NCI-H2196 treated with DMSO at 0.1 percent for 48 hours (cell line): ENCODE measurements around the gene ENTPD8.
"Not testable (repeated sequence)": the region's sequence is repeated elsewhere in the genome, so short reads cannot be mapped to it uniquely, and the experiment has no call there.

Experiments
- DNase-seq: peaks from one replicate; lab custom pipeline; 2025; ENCODE audit not compliant: unreplicated experiment; lab: John Stamatoyannopoulos, UW

ENTPD8 gene

DNA sequence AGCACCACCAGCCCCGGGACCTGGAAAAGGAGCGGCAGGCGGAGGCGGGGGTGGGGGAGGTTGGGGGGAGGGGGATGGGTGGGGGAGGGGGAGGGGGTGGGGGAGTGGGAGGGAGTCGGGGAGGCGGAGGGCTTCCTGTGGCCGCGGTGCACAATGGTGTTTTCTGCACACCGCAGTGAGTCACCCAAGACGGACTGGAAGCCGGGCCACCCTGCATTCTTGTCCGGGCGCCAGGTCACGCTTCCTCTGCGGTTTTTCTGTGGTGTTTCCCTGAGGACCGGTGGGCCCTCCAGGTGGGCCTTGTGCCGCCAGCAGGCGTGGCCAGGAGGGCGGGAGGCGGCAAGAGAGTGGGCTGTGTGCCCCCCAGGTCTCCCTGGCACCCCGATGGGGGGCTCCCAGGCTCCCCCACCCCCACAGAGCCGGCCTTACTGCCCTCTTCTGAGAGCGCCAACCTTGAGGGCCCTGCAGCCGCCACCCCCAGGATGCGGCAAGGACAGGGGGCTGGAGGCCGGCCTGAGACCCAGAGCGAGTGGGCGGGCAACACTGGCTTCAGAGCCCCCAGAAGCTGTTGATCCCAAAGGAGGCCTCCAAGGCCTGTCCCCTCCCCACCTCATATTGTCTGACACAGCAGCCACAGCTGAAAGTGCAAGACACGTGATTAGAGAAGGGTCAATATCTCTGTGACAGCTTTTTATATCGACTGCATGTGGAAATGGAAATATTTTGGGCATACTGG lies 29.3 kb downstream of the ENTPD8 start:
- no peak for DNase-seq

DNA sequence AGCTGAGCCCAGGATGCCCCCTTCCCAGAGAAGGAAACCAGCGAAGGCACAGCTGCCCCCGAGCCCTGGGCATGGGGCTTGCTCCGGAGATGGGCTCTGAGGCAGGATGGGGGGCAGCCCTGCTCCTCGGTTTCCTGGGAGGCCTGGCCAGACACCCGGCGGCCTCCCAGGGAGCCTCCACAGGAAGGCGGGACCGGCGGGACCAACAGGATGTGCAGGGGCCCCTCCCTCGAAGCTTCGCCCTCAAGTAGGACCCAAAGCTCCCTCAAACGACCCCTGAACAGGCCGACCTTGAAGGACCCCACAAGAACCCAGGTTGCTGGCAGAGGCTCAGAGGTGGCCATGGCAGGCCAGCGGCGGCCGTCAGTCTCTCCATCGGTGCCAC lies 29.9 kb downstream of the ENTPD8 start:
- no peak for DNase-seq

DNA sequence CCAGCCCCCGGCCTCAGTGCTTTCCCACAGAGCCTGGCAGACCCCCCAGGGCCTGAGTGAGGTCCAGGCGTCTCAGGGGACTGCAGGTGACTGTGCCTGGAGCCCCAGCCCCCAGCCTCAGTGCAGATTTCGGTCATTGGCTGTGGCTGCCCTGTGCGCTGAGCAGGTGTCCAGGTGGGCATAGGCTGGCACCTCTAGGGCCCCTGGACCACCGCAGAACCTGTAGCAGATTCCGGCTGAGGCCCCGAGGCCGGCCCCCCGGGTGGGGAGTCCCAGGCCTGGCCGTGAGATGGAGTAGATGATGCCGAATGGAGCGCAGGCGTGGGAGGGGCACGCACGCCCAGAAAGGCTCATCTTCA lies 30.3 kb downstream of the ENTPD8 start:
- no peak for DNase-seq

DNA sequence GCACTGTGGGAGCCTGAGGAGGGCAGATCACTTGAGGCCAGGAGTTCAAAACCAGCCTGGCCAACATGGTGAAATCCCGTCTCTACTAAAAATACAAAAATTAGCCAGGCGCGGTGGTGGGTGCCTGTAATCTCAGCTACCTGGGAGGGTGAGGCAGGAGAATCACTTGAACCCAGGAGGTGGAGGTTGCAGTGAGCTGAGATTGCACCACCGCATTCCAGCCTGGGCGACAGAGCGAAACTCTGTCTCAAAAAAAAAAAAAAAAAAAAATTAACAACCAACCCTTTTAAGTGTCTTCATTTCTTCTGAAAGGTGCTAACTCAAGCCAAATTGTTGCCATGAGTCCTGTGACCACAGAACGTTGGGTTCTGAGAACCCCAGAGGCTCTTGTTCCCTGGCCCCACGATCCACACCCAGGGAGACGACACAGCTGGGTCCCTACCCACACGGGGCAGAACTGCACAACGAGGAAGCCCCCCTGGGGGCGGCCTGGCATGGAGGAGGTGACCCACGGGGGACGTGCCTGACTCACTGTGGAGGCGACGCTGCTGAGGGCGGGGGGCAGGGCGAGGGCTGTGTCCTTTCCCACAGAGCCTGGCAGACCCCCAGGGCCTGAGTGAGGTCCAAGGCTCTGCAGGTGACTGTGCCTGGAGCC lies 30.8 kb downstream of the ENTPD8 start:
- not testable (repeated sequence) for DNase-seq

- no peak for DNase-seq
Measured at GRCh38 chr9:137409515-137409914, 31.6 kb downstream of the ENTPD8 start.

DNA sequence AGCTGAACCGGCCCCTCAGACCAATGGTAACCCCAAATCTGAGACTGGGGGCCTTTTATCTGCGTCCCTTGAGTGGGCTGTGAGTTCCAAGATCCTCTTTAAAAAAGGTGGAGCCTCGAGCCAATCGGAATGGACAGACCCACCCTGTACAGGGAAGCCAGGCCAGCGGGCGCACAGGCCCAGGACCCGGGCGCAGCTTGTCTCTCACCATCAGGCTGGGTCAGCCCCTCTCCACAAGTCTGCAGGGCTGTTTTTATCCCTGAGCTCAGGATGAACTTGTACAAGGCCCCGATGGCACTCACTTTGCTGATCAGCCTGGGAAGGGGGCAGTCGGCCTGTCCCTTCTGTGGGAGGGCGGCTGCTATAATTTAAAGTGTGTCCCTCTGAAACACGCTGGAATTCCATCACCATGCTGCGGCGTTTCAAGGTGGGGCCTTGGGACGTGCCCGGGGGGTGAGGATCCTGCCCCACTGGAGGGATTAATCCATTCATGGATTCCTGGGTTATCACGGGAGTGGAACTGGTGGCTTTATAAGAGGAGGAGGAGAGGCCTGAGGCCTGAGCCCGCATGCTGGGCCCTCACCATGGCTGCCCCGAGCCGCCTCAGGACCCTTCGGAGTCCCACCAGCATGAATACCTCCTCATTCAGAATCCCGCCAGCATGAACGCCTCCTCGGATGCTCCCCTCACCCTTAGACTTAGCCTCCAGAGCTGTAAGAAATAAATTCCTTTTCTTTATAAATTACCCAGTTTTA lies 32.3 kb downstream of the ENTPD8 start:
- no peak for DNase-seq

- no peak for DNase-seq
Measured at GRCh38 chr9:137407590-137408300, 33.4 kb downstream of the ENTPD8 start.

GRCh38 chr9:137406876-137407589 lies 34.1 kb downstream of the ENTPD8 start:
- DNase-seq, result no peak

DNA sequence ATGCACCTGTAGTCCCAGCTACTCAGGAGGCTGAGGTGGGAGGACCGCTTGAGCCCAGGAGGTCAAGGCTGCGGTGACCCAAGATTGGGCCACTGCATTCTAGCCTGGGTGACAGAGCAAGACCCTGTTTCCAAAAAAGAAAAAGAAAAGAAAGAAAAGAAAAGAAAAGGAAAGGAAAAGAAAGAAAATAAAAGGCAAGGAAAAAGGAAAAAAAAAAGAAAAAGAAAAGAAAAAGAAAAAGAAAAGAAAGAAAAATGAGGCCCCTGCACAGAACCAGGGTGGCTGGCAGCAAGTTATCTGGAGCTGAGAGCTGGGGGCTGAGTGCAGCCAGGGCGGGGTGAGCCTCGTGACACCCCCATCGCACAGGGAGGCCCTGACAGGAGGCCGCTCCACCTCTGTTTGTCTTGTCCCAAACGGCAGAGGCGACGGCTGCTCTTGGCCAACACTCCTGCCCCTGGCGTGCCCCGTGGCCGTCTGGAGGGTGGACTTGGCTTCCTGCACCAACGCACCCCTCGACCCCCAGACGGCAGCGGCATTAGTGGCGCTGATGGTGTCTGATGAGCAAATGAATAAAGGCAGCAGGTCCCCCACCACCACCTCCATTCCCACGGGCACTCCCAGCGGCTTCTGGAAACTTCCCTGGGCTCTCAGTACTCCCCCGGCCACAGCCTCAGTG lies 34.9 kb downstream of the ENTPD8 start:
- DNase-seq, result no peak

GRCh38 chr9:137405677-137406081 lies 35.5 kb downstream of the ENTPD8 start:
- DNase-seq, result no peak

GRCh38 chr9:137404961-137405567 lies 36.1 kb downstream of the ENTPD8 start:
- no peak for DNase-seq

DNA sequence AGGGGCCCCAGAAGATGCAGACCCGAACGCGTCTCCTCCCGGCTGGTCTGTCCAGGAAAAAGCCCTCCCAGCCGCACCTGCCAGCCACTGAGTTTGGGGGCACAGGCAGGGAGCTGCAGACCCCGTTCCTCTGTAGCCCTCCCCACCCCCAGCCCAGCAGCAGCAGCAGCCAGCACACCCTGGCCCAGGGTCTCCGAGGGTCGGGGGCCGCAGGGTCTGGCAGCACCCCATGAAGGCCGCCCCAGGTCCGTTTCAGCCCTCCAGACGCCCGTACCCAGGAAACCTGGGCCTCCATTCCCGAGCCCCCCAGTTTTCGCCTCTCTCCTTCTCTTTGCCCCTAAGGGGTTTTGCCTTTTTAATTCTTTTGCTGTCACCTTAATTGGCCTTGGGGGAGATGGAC lies 37.9 kb downstream of the ENTPD8 start:
- DNase-seq, result no peak

GRCh38 chr9:137402746-137403145 lies 38.4 kb downstream of the ENTPD8 start:
- no peak for DNase-seq

DNA sequence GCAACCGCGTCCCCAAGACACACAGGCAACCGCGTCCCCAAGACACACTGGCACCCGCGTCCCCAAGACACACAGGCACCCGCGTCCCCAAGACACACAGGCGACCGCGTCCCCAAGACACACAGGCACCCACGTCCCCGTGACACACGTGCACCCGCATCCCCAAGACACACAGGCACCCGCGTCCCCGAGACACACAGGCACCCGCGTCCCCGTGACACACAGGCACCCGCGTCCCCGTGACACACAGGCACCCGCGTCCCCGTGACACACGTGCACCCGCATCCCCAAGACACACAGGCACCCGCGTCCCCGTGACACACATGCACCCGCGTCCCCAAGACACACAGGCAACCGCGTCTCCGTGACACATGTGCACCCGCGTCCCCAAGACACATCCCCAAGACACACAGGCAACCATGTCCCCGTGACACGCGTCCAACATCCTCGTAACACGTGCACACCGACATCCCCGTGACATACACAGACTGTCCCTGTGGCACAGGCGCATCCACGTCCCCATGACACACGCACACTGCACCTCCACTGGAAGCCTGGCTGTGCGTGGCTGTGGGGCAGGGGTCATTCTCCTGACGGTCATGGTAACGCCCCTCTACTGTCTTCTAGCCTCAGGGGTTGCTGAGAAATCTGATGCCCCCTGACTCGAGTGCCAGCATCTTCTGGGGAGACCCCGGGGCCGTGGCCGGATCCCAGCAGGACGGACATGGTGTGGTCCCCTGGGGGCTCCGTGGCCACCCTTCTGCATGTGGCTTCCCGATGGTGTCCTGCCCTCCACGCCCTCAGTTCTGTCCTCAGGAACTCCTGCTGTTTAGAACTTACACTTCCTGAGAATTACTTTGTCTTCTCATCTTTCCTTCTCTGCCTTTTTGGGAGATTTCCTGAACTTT lies 42.3 kb downstream of the ENTPD8 start:
- no peak for DNase-seq

- no peak for DNase-seq
Measured at GRCh38 chr9:137397675-137398423, 43.3 kb downstream of the ENTPD8 start.

GRCh38 chr9:137396634-137397367 lies 44.4 kb downstream of the ENTPD8 start:
- DNase-seq, result no peak

GRCh38 chr9:137396227-137396626 lies 44.9 kb downstream of the ENTPD8 start:
- DNase-seq, result no peak

DNA sequence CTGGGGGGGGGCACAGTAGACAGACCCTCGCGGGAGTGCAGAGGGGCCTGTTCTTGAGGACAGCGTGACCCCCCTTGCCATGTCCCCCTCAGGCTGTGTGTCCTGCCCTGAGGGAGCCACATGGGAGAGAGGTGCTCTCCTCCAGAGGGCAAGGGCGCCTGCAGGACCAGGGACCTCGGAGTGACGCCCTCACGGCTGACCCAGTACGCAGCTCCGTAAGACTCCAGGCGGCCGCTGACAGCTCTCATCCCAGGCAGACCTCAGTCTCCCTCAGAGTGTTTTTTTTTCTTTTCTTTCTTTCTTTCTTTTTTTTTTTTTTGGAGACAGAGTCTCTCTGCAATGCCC lies 45.5 kb downstream of the ENTPD8 start:
- DNase-seq, result no peak
